ENCODE measurements around the gene NKAIN1. TPM values are rescaled to one million over a fixed set of nuclear protein-coding genes. Genes with fewer than 3 reads are reported as not detected.

NKAIN1 gene
- total and polyA plus RNA-seq, 10 donors, result 0.08 TPM; not detected in 9

DNA sequence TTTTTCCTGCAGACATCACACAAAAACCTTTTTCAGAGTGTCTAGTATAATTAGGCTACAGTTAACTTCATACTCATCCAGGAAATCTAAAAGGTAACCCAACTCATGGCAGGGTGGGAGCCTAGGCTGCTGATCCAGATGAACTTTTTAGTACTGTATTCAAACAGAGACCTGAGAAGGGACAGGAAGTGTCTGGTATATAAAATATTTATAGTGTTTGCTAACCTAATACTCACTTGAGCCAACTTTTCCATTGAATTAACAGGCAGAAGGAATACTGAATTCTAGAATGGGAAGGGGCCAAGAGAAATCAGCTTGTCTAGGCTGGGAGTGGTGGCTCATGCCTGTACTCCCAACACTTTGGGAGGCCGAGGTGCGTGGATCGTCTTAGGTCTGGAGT, 22.2 kb upstream of the NKAIN1 start:
- TF ChIP-seq POLR2AphosphoS5 (IDR thresholded peaks at IDR 0.05) (no peak), POLR2A (IDR thresholded peaks at IDR 0.05) (no peak), CTCF (IDR thresholded peaks at IDR 0.05 in 8 of 11, conservative IDR thresholded peaks at IDR 0.05 in 3 of 11) (no peak)
- WGBS, 5 donors, result 96 to 100% (median 98%) methylated on average over 3 of the region's 3 CpGs
- H3K4me3 ChIP-seq, result no peak overlapping the region
- H3K36me3 ChIP-seq, result peaks cover 0 to 100% (median 94%) of the 10 kb centered on the region in 6 donors
- H3K27ac ChIP-seq, result no peak overlapping the region
- no peaks in the 10 kb centered on the region for H3K27me3 ChIP-seq (replicated peaks in 1 of 7)
- intact Hi-C loops (cut with DNase I; ENCODE audit: low total_unique reads), result no loop called here
- no peaks in the 10 kb centered on the region for H3K9me3 ChIP-seq
- no peaks in the 10 kb centered on the region for H3K4me1 ChIP-seq
- no peak for DNase-seq

DNA sequence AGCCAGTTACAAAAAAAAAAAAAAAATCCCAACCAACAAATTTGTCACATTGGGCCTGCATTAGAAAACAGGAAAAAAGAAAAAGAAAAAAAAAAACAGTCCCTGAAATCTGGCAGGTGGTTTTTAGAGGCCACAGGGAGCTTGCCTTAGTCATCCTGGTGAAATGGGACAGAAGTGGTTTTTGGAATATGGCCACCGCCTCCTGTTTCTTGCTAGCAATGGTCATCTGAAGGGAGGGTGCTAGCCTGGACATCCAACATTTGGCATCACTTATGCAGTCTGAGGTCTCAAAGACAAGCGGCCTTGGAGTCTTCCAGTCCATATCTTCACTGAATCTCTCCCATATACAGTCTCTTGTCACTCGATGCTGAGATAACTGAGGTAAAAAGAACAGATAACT, 20.1 kb upstream of the NKAIN1 start:
- Histone ChIP-seq H3K36me3 (peaks cover 0 to 89% (median 75%) of the 10 kb centered on the region in 6 donors), H3K27ac (no peak overlapping the region), H3K27me3 (replicated peaks in 1 of 7) (no peaks in the 10 kb centered on the region), H3K9me3 (no peaks in the 10 kb centered on the region), H3K4me1 (no peaks in the 10 kb centered on the region), H3K4me3 (no peak overlapping the region)
- DNase-seq, result no peak
- WGBS, 5 donors, result 93 to 100% (median 95%) methylated on average over 3 of the region's 3 CpGs
- no peak for TF ChIP-seq POLR2A (IDR thresholded peaks at IDR 0.05)
- TF ChIP-seq POLR2AphosphoS5 (IDR thresholded peaks at IDR 0.05), result no peak
- no peak for TF ChIP-seq CTCF (IDR thresholded peaks at IDR 0.05 in 8 of 11, conservative IDR thresholded peaks at IDR 0.05 in 3 of 11)
- intact Hi-C loops (cut with DNase I; ENCODE audit: low total_unique reads), result no loop called here

DNA sequence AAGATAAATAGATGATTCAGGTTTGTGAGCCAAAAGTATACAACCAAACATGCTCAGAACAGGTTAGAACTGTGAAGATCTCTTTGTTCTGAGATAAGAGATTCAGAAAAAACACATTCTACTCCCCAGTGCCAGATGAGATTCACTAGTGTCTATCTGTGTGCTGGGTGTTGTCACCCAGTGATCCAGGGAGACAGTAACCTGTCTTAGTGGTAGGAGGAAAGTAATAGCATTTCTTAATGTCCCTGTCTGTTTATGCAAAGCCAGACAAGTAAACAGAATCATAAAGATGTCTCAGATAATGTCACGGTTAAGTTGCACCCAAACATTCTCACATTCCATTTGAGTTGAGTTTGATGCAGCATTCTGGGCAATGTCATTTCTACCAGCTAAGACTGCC, 18.9 kb upstream of the NKAIN1 start:
- WGBS, 5 donors, result 81 to 100% (median 100%) methylated on average over 1 of the region's 1 CpG
- Histone ChIP-seq H3K27ac (no peak overlapping the region), H3K27me3 (replicated peaks in 1 of 7) (no peaks in the 10 kb centered on the region), H3K4me3 (no peak overlapping the region), H3K9me3 (no peaks in the 10 kb centered on the region), H3K4me1 (no peaks in the 10 kb centered on the region), H3K36me3 (peaks cover 0 to 77% (median 66%) of the 10 kb centered on the region in 6 donors)
- TF ChIP-seq CTCF (IDR thresholded peaks at IDR 0.05 in 8 of 11, conservative IDR thresholded peaks at IDR 0.05 in 3 of 11) (no peak), POLR2AphosphoS5 (IDR thresholded peaks at IDR 0.05) (no peak), POLR2A (IDR thresholded peaks at IDR 0.05) (no peak)
- intact Hi-C loops (cut with DNase I; ENCODE audit: low total_unique reads), result no loop called here
- DNase-seq, result no peak

DNA sequence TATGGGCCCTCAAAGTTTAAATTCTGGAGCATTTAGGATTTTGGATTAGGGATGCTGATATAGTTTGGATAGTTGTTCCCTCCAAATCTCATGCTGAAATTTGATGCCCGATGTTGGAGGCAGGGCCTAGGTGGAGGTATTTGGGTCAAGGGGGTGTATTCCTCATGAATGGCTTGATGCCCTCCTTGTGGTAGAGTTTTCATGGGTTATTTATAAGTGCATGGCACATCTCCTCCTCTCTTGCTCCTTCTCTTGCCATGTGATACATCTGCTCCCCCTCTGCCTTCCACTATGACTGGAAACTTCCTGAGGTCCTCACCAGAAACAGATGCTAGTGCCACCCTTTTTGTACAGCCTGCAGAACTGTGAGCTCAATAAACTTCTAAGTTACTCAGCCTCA, 17.5 kb upstream of the NKAIN1 start:
- no peaks in the 10 kb centered on the region for H3K9me3 ChIP-seq
- no peak overlapping the region for H3K4me3 ChIP-seq
- H3K27ac ChIP-seq, result no peak overlapping the region
- intact Hi-C loops (cut with DNase I; ENCODE audit: low total_unique reads), result no loop called here
- DNase-seq, result no peak
- H3K27me3 ChIP-seq (replicated peaks in 1 of 7), result no peaks in the 10 kb centered on the region
- peaks cover 0 to 63% (median 54%) of the 10 kb centered on the region in 6 donors for H3K36me3 ChIP-seq
- no peaks in the 10 kb centered on the region for H3K4me1 ChIP-seq
- no peak for TF ChIP-seq POLR2AphosphoS5 (IDR thresholded peaks at IDR 0.05)
- no peak for TF ChIP-seq POLR2A (IDR thresholded peaks at IDR 0.05)
- no peak for TF ChIP-seq CTCF (IDR thresholded peaks at IDR 0.05 in 8 of 11, conservative IDR thresholded peaks at IDR 0.05 in 3 of 11)
- WGBS, 5 donors, result 82 to 96% (median 92%) methylated on average over 1 of the region's 1 CpG
